Endothelial cell of umbilical vein (primary cell): ENCODE measurements around the gene PROM1. TPM values are rescaled to one million over a fixed set of nuclear protein-coding genes. Genes with fewer than 3 reads are reported as not detected.

Experiments
- BruUV-seq: library from RNA; stranded (reverse); fragments of 400-500 nt; replicated peaks from 2 replicates; lab custom pipeline; 2021; lab: Mats Ljungman, UMichigan
- CTCF ChIA-PET: fragments of 300-600, 350-600 bp; sonication (Branson Sonifier 250); formaldehyde crosslinking; loops from one replicate; lab custom pipeline; 2021; ENCODE audit warnings: antibody characterized with exemption, inconsistent platforms; lab: Charles Lee
- POLR2A ChIA-PET: fragments of 300-600, 350-600 bp; sonication (Branson Sonifier 250); formaldehyde crosslinking; loops from one replicate; lab custom pipeline; 2021; ENCODE audit warnings: antibody characterized with exemption, inconsistent platforms; lab: Charles Lee
- DNase-seq: peaks from one replicate; pipeline ENCODE4 v3.0.0-alpha.2; 2011; ENCODE audit warnings: low read depth, low spot score
- FAIRE-seq: peaks from 2 replicates; lab custom pipeline; 2011; peaks lifted over from hg19 to GRCh38; lab: Jason Lieb, UNC
- H2AFZ ChIP-seq: 2 replicates; pipeline ENCODE4 v1.6.0; 2012; ENCODE audit warnings: low read depth, low read length, control low read depth, inconsistent platforms
- H3K27ac ChIP-seq: 2 replicates; pipeline ENCODE4 v1.5.1; 2011; ENCODE audit warnings: low read depth, mild to moderate bottlenecking, control low read depth, low read length, moderate library complexity; ENCODE audit not compliant: insufficient read depth
- H3K27me3 ChIP-seq, 2 experiments: 2 replicates each; pipeline versions ENCODE4 v1.6.0 to v1.6.1; 2011; ENCODE audit warnings: low read length in 2 of 2, mixed read lengths in 1 of 2; ENCODE audit not compliant: control insufficient read depth in 2 of 2, insufficient read depth in 2 of 2
- H3K36me3 ChIP-seq, 2 experiments: 2 replicates in 1 of 2; 3 replicates in 1 of 2; pipeline ENCODE4 v1.5.1; 2011; ENCODE audit warnings: low read length in 2 of 2, mild to moderate bottlenecking in 1 of 2, moderate library complexity in 1 of 2; ENCODE audit not compliant: control insufficient read depth in 2 of 2, insufficient read depth in 2 of 2; ENCODE audit errors: extremely low read depth in 1 of 2
- H3K4me1 ChIP-seq: 3 replicates; pipeline ENCODE4 v1.5.1; 2011; ENCODE audit warnings: mild to moderate bottlenecking, low read length; ENCODE audit not compliant: control insufficient read depth, insufficient read depth; ENCODE audit errors: extremely low read depth
- H3K4me2 ChIP-seq: 2 replicates; pipeline ENCODE4 v1.6.1; 2011; ENCODE audit warnings: low read length, control low read depth, mixed read lengths; ENCODE audit not compliant: insufficient read depth
- H3K4me3 ChIP-seq, 3 experiments: fragments of 200-600 bp in 1 of 3; sonication (generic), shearing (Covaris generic) in 1 of 3; replicated peaks in 1 of 3; 2 replicates each; pipeline ENCODE4 v1.5.1; 2011 to 2016; ENCODE audit warnings: control low read depth in 3 of 3, low read length in 3 of 3, mild to moderate bottlenecking in 2 of 3, inconsistent platforms in 1 of 3, low read depth in 1 of 3, moderate library complexity in 1 of 3; ENCODE audit not compliant: insufficient read depth in 1 of 3
- H3K79me2 ChIP-seq: 2 replicates; pipeline ENCODE4 v1.6.0; 2012; ENCODE audit warnings: low read length, inconsistent platforms; ENCODE audit not compliant: control insufficient read depth, insufficient read depth
- H3K9ac ChIP-seq: replicated peaks from 2 replicates; pipeline ENCODE3; 2011; ENCODE audit warnings: low read length, control low read depth; ENCODE audit not compliant: insufficient read depth; ENCODE audit errors: extremely low read depth
- H3K9me1 ChIP-seq: replicated peaks from 3 replicates; pipeline ENCODE4 v1.6.0; 2011; ENCODE audit warnings: mild to moderate bottlenecking, low read length; ENCODE audit not compliant: control insufficient read depth, insufficient read depth; ENCODE audit errors: extremely low read depth
- H3K9me3 ChIP-seq: replicated peaks from 2 replicates; pipeline ENCODE4 v1.5.1; 2012; ENCODE audit warnings: low read length, inconsistent platforms; ENCODE audit not compliant: control insufficient read depth, insufficient read depth
- H4K20me1 ChIP-seq: replicated peaks from 2 replicates; pipeline ENCODE3; 2011; ENCODE audit warnings: mild to moderate bottlenecking, low read length; ENCODE audit not compliant: control insufficient read depth, insufficient read depth; ENCODE audit errors: extremely low read depth
- CTCF ChIP-seq, 2 donors: IDR thresholded peaks; 1 replicate in 1 of 2; 2 replicates in 1 of 2; pipeline ENCODE4 v1.5.1; 2011; ENCODE audit warnings: low read length in 2 of 2, mild to moderate bottlenecking in 2 of 2, moderate library complexity in 2 of 2, control low read depth in 1 of 2, inconsistent platforms in 1 of 2, low read depth in 1 of 2; ENCODE audit not compliant: insufficient read depth in 1 of 2; ENCODE audit errors: extremely low read depth in 1 of 2
- EZH2 ChIP-seq: IDR thresholded peaks from 2 replicates; pipeline ENCODE4 v1.6.1; 2012; ENCODE audit warnings: borderline replicate concordance, low read depth, mild to moderate bottlenecking, moderate library complexity, low read length, inconsistent platforms; ENCODE audit not compliant: severe bottlenecking
- FOS ChIP-seq: IDR thresholded peaks from 2 replicates; pipeline ENCODE4 v1.6.1; 2011; ENCODE audit warnings: mild to moderate bottlenecking, low read length, moderate library complexity, borderline replicate concordance; ENCODE audit not compliant: insufficient read depth
- GATA2 ChIP-seq: IDR thresholded peaks from 2 replicates; pipeline ENCODE4 v1.7.0; 2011; ENCODE audit warnings: low read depth, mild to moderate bottlenecking, moderate library complexity, mixed read lengths, low read length; ENCODE audit not compliant: insufficient read length, insufficient read depth
- JUN ChIP-seq: IDR thresholded peaks from 2 replicates; pipeline ENCODE4 v1.6.1; 2011; ENCODE audit warnings: borderline replicate concordance, low read depth; ENCODE audit not compliant: insufficient read length, insufficient read depth
- MAX ChIP-seq: IDR thresholded peaks from 2 replicates; pipeline ENCODE4 v1.6.1; 2011; ENCODE audit not compliant: insufficient read depth, insufficient read length
- MYC ChIP-seq: IDR thresholded peaks from one replicate; pipeline ENCODE4 v1.6.1; 2011; ENCODE audit warnings: mild to moderate bottlenecking, low read depth, low read length
- POLR2A ChIP-seq: IDR thresholded peaks from 2 replicates; pipeline ENCODE4 v1.6.1; 2012; ENCODE audit warnings: low read depth, mild to moderate bottlenecking, control low read depth, low read length
- POLR2AphosphoS5 ChIP-seq: IDR thresholded peaks from 2 replicates; pipeline ENCODE4 v1.6.1; 2012; ENCODE audit warnings: low read depth, mild to moderate bottlenecking, control low read depth, low read length, moderate library complexity; ENCODE audit not compliant: insufficient read depth
- dilution Hi-C: fragments of 300-500 bp; cut with MboI; formaldehyde crosslinking; loops from one replicate; pipeline ENCODE4 v1.15.0; 2019; ENCODE audit warnings: low sequenced_read_pairs; ENCODE audit not compliant: extremely low pct_ligation_motif_present
- intact Hi-C: fragments of 100-400 bp; cut with micrococcal nuclease; formaldehyde crosslinking; loops from one replicate; pipeline ENCODE4 v1.10.0; 2022
- polyA plus RNA-seq, 4 experiments: library from polyadenylated mRNA; depleted of rRNA in 3 of 4; stranded (reverse) in 3 of 4; unstranded in 1 of 4; fragments of >200 nt; gene quantifications; 2 replicates each; pipeline versions ENCODE4 v1.2.1 to v1.2.3, GENCODE V29; 2011 to 2012; ENCODE audit warnings: missing spikeins in 1 of 4
- total RNA-seq: library from RNA; stranded (reverse); gene quantifications from 2 replicates; pipeline ENCODE4 v1.2.3, GENCODE V29; 2021

Gene PROM1
- total and polyA plus RNA-seq, 2 donors (not counting 3 experiments of a cell fraction or from before 2014, with no cell fraction given) = 0.36 to 1.7 TPM

- H3K79me2 ChIP-seq = no peaks in the 10 kb centered on the region
- peaks cover 3% of the 10 kb centered on the region for H3K4me1 ChIP-seq
- ChIA-PET CTCF (interaction anchor here (0.9 to 3.2 kb wide), 3 partner anchors 141 to 241 kb away, joined by 3 to 22 read pairs (median 3); no protein-coding TSS in a partner anchor), POLR2A (no interaction called here)
- H3K4me3 ChIP-seq = no peak overlapping the region
- TF ChIP-seq CTCF (IDR thresholded peaks at IDR 0.05; ENCODE audit: extremely low read depth in 1 of 2, insufficient read depth in 1 of 2, low read depth in 1 of 2, low read length in 2 of 2) (no peak), POLR2AphosphoS5 (no peak), FOS (no peak), JUN (no peak), POLR2A (no peak), MYC (no peak), EZH2 (no peak), MAX (no peak), GATA2 (no peak)
- H2AFZ ChIP-seq = no peak overlapping the region
- dilution Hi-C loops (no loop called here), intact Hi-C loops (no loop called here)
- no TSS peak for BruUV-seq
- DNase-seq = peak; percentile 18
- no peaks in the 10 kb centered on the region for H4K20me1 ChIP-seq
- no peaks in the 10 kb centered on the region for H3K9me3 ChIP-seq
- H3K9ac ChIP-seq = no peak overlapping the region
- H3K36me3 ChIP-seq = no peaks in the 10 kb centered on the region
- H3K9me1 ChIP-seq = no peaks in the 10 kb centered on the region
- no peak for FAIRE-seq
- H3K27me3 ChIP-seq = peaks cover 9 to 11% of the 10 kb centered on the region in 2 experiments
- H3K4me2 ChIP-seq = no peak overlapping the region
- no peak overlapping the region for H3K27ac ChIP-seq
These were observed 59.9 kb downstream of the PROM1 start for GRCh38 chr4:16023776-16024408.
